Measurements from ENCODE around the gene TRIOBP.

Gene TRIOBP

DNA sequence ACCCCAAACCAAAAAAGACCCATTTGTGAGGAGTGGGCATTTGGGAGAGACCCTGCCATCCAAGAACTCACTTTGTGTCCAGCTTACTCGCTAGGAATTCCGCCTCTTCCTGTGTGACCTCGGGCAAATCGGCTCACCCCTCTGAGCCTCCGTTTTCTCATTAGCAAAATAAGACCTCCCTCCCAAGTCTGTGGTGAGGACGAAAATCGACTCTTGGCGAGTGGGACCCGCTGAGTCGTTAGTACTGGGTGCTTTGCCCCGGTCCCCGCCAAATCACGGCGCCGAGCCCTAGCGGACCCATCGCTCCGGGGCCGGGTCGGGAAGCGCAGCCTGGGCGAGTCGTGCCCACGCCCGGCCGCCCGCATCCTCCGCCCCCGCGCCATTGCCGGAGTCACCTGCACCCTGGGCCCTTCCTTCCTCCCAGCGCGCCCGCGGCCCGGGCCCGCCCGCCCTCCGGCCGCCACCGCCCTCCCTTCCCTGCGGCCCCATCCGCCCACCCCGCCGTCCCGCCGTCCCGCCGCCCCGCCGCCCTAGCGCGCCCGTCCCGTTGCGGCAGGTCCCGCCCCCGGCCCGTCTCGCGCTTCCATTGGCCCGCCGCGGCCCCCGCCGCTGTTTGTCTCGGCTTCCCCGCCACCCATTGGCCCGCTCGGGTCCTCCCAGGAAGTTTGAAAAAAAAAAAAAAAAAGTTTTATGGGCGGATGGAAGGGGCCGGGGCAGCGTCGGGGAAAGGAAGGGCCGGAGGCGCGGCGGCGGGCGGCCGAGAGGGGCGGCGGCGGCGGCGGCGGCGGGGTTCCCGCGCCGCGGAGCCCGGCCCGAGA lies 48.9 kb downstream of the TRIOBP start:
- DNase-seq (ENCODE audit: low spot score in 2 of 2) (peak; percentile 72 to 88), ATAC-seq (peak; percentile 92)
- no peaks in the 10 kb centered on the region for H3K9me3 Mint-ChIP-seq
- H3K4me3 Mint-ChIP-seq: peak overlapping the region; percentile 81
- peaks cover 37% of the 10 kb centered on the region for H3K4me1 Mint-ChIP-seq
- peak overlapping the region; percentile 84 for H3K27ac Mint-ChIP-seq
- H3K36me3 Mint-ChIP-seq: peaks cover 11% of the 10 kb centered on the region

DNA sequence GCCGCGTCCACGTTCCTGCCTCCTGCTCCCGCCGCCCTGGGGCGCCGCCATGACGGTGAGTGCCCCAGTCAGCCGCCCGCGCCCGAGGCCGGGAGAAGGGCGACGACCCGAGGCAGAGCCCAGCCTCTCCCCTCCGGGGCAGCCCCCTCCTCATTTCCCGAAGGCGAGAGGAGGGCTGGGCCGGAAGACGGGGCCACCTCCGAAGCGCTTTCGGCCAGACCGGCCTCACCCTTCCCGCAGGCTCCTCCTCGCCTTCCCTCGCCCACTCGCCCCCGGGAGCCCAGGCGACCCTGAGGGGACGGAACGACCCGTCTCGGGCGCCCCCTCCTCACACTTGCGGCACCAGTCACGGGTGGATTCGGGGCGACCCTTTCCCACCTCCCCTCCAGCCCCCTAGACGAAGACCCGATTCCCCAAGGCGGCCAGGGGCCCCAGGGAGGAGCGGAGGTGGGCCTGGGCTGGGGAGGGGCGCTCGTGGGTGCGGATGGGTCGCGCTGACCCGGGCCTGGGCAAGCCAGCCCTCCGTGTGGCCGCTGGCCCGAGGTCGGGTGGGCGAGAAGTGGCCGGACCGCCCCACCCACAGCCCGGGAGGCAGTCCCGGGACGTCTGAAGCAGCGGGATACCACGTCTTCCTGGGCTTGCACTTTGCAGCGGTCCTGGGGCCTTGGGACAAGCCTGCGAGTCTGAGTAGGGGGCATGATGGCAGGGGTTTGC lies 49.7 kb downstream of the TRIOBP start:
- DNase-seq (ENCODE audit: low spot score in 2 of 2): peak; percentile 28 to 76
- H3K27ac Mint-ChIP-seq: peak overlapping the region; percentile 84
- peaks cover 11% of the 10 kb centered on the region for H3K36me3 Mint-ChIP-seq
- H3K9me3 Mint-ChIP-seq: no peaks in the 10 kb centered on the region
- H3K4me3 Mint-ChIP-seq: peak overlapping the region; percentile 81
- peak; percentile 57 for ATAC-seq
- H3K4me1 Mint-ChIP-seq: peaks cover 41% of the 10 kb centered on the region

DNA sequence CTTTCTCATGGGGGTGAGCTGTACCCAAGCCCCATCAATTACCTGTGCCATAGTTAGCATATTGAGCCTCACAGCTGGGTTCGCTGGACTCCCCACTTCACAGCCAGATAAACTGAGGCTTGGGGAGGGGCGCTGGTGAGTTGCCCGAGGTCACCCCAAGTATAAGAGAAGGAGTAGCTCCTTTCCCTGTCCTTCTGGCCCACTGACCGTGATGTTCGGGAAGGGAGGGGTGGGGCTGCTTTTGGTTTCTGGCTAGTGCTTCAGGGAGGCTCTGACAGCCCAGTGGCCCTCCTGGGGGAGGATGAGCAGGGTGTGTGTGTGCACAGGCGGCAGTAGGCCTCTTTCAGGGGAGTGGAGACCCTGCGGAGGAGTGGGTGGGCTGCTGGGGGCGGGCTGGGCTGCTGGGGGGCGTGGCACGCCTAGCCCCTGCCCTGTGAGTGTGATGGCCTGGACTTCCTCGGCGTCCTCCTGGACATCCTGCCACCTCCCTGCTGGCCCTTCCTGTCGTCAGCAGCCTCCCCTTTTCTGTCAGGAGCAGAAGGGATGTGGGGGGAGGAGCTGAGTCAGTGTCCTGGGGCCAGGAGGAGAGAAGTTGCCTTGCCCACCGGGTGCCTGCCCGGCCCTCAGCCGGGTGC lies 50.3 kb downstream of the TRIOBP start:
- DNase-seq (ENCODE audit: low spot score in 2 of 2): peak in 1 of 2 donors; percentile 55
- peaks cover 41% of the 10 kb centered on the region for H3K4me1 Mint-ChIP-seq
- peak overlapping the region; percentile 81 for H3K4me3 Mint-ChIP-seq

DNA sequence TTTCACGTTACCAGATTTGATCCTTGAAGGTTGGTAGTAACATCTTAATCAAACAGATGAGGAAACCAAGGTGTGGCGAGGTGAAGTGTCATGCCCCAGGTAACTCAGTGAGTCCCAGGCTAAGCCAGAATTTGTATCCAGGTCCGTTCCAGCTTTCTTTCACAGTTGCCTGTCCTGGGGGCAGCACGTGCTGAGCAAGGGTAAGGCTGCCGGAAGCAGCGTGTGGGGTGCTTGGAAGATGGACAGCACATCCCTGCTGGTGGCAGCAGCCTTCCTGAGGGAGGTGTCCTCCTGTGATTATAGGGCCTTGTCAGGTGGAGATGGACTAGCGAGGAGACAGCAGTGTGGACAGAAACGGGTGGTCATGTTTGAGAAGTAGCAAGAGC lies 50.9 kb downstream of the TRIOBP start:
- no peak overlapping the region for H3K27ac Mint-ChIP-seq
- H3K36me3 Mint-ChIP-seq: peaks cover 11% of the 10 kb centered on the region
- H3K9me3 Mint-ChIP-seq: no peaks in the 10 kb centered on the region
- no peak for DNase-seq (ENCODE audit: low spot score in 2 of 2)
- H3K4me1 Mint-ChIP-seq: peaks cover 41% of the 10 kb centered on the region
- H3K4me3 Mint-ChIP-seq: peak overlapping the region; percentile 81
- ATAC-seq: no peak

More for the DNA sequence above, 50.3 kb downstream of the TRIOBP start:
- Mint-ChIP-seq H3K27ac (peak overlapping the region; percentile 84), H3K9me3 (no peaks in the 10 kb centered on the region), H3K36me3 (peaks cover 11% of the 10 kb centered on the region)
- no peak for ATAC-seq

DNA sequence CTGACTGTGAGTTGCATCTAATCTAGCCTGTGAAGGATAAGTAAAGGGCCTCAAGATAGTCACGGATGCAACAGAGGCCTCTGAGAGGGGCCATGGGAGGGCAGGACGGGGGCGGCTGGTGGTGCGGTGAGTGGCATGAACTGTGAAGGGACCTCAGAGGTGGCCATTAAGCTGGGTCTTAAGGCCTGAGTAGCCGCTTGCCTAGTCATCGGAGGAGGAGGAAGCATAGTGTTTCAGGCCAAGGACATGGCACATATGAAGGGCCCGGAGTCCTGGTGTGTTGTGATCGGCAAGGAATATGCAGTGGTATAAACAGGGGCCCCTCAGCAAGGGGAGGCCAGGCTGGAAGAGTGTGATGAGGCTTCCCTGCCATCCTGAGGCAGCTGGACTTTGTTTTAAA lies 51.8 kb downstream of the TRIOBP start:
- no peak overlapping the region for H3K4me3 Mint-ChIP-seq
- peaks cover 7% of the 10 kb centered on the region for H3K36me3 Mint-ChIP-seq
- ATAC-seq (no peak), DNase-seq (ENCODE audit: low spot score in 2 of 2) (no peak)
- no peaks in the 10 kb centered on the region for H3K9me3 Mint-ChIP-seq
- H3K27ac Mint-ChIP-seq: peak overlapping the region; percentile 50
- H3K4me1 Mint-ChIP-seq: peaks cover 37% of the 10 kb centered on the region

DNA sequence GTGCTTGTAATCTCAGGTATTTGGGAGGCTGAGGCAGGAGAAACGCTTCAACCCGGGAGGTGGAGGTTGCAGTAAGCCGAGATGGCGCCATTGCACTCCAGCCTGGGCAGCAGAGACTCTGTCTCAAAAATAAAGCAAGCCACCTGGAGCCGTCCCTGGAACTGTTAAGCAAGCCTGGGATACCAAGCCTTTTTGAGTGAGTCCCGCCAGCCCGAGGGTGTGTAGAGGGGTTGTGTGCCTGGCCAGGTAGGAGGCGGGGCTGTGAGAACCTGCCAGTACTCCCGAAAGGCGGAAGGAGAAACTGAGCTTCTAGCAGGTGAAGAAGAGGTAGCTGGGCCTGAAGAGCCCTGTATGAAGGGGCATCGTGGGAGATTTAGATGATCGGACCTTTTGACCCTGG lies 52.4 kb downstream of the TRIOBP start:
- no peaks in the 10 kb centered on the region for H3K9me3 Mint-ChIP-seq

DNA sequence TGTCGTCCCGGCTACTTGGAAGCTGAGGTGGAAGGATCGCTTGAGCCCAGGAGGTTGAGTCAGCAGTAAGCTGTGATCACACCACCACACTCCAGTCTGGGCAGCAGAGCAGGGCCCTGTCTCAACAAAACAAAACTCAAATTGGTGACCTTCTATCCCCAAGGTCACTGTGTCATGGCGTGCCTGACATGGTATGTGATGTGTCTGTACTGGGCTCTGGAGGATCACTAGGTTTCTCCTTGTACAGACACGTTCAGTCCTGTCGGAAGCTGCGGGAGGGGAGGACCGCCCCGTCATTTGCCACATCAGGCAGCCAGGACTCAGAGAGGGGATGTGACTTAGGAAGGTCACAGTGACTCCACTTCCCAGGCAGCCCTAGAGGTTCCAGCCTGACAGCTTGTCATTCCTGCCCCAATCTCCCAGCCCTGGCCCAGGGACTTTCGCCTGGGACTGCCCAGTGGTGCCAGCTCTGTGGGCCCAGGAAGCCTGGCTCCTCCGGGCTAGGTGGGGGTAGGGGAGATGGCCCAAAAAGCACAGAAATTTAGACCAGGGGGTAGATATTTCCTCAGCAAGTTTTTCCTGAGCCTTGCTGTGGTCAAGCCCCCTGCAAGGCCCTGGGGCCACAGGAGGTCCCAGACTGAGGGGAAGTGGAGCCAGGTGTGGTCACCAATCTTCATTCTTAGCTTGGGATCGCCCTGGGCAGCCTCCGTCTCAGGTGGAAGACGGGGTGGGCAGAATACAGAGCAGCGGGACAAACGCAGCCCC lies 53.2 kb downstream of the TRIOBP start:
- ATAC-seq: no peak
- H3K9me3 Mint-ChIP-seq: no peaks in the 10 kb centered on the region
- no peak overlapping the region for H3K4me3 Mint-ChIP-seq
- no peak overlapping the region for H3K27ac Mint-ChIP-seq
- H3K36me3 Mint-ChIP-seq: peaks cover 13% of the 10 kb centered on the region
- no peak for DNase-seq (ENCODE audit: low spot score in 2 of 2)
- peaks cover 35% of the 10 kb centered on the region for H3K4me1 Mint-ChIP-seq

More for the DNA sequence above, 52.4 kb downstream of the TRIOBP start:
- Mint-ChIP-seq H3K27ac (peak overlapping the region; percentile 50), H3K36me3 (peaks cover 6% of the 10 kb centered on the region), H3K4me3 (no peak overlapping the region), H3K4me1 (peaks cover 37% of the 10 kb centered on the region)
- ATAC-seq (no peak), DNase-seq (ENCODE audit: low spot score in 2 of 2) (no peak)

DNA sequence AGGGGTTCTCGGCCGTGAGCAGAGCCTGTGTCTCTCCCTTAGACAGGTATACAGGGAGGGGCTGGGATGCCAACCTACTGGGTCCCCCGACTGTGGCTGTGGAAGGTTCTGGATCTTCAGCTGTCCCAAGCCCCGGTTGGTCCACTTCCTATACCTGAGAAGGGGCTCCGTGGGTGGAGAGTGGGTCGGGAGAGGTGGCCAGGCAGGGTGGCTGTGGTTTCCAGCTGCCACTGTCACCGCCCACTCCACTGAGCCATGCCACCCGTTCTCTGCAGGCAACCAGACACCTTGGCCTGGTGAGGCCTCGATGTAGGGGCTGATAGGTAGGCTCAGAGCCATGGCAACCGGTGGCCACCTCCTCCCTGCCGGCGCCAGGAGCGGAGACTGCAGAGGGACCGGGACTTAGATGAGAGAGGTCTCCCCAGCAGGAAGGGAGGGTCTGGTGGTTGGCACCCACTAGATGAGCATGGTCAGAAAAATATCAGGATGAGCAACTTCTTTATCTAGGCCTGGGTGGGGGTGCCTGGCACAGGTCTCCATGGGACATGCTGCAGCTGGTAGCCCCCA lies 53.8 kb downstream of the TRIOBP start:
- Mint-ChIP-seq H3K4me1 (peaks cover 29% of the 10 kb centered on the region), H3K9me3 (no peaks in the 10 kb centered on the region), H3K27ac (peak overlapping the region; percentile 84), H3K36me3 (peaks cover 20% of the 10 kb centered on the region), H3K4me3 (no peak overlapping the region)
- DNase-seq (ENCODE audit: low spot score in 2 of 2): no peak
- no peak for ATAC-seq

DNA sequence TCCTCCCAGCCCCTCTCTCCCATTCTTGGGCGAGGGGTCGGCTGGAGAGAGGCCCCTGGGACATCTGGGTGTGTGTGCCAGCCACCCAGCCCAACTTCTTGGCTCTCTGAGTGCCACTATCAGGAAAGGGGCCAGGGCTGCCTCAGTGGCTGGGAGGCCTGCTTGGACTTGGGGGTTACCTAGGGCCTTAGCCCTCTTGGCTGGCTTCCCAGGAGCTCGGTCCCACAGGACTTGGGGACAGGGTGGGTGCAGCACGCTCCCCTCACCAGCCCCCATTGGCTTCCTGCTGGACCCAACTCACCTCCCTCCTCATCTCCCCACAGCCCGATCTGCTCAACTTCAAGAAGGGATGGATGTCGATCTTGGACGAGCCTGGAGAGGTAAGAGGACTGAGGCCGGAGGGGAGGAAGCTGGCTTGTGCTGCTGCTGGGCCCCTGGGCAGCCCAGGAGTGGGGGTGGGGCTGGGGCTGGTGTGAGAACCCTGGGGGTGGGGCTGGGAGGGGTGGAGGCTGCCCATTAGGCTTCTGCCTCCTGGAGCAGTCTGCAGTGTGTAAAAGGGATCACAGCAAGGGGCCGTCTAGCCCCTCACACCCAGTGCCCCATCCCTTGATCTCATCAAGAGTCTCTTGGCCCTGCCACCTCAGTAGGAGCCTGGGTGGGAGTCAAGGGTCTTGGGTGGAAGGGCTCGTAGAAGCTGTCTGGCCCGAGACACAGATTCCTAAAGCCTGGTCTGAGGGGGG lies 54.8 kb downstream of the TRIOBP start:
- DNase-seq (ENCODE audit: low spot score in 2 of 2): no peak
- Mint-ChIP-seq H3K4me3 (no peak overlapping the region), H3K9me3 (no peaks in the 10 kb centered on the region), H3K27ac (peak overlapping the region; percentile 84), H3K36me3 (peaks cover 25% of the 10 kb centered on the region), H3K4me1 (peaks cover 29% of the 10 kb centered on the region)
- ATAC-seq: no peak

DNA sequence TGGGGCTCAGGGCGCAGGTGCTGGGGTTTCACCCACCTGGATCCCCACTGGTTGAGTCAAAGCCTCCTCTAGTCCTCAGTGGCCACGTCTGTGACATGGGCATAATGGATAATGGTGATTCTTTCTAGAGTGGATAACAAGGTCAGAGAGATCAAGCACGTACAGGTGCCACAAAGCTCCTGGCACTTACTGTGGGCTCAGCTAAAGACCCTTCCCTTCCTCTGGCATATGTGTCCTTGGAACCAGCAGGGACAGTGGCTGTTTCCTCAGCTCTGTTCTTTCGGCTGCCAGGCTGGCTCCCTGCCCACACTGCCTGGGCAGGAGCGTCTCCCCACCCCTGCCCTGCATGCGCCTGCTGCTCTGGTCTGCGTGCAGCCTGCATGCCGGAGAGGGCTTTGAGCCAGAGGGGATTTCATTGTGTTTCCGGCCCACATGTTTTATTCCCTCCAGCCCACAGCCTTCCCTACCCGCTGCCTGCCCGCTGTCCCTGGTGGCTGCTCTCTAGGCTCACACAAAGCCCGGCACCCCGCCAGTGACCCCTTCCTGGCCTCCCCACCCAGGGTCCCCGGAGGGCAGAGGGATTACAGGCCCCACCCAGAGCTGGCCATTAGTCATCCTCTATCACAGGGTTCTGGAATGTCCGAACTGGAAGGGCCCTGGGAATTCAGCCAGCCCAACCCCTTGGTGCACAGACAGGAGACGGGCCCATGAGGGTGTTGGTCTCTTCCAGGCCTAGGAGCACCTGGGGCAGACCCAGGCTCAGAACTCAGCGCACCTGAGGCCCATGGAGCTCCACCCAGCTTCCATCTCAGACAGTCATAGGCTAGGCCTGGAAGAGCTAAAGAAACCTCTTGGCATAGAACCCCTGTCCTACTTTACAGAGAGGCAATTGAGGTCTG lies 55.6 kb downstream of the TRIOBP start:
- no peak for ATAC-seq
- H3K4me3 Mint-ChIP-seq: no peak overlapping the region
- H3K27ac Mint-ChIP-seq: no peak overlapping the region
- no peak for DNase-seq (ENCODE audit: low spot score in 2 of 2)
- H3K9me3 Mint-ChIP-seq: no peaks in the 10 kb centered on the region
- H3K4me1 Mint-ChIP-seq: peaks cover 23% of the 10 kb centered on the region
- peaks cover 31% of the 10 kb centered on the region for H3K36me3 Mint-ChIP-seq

DNA sequence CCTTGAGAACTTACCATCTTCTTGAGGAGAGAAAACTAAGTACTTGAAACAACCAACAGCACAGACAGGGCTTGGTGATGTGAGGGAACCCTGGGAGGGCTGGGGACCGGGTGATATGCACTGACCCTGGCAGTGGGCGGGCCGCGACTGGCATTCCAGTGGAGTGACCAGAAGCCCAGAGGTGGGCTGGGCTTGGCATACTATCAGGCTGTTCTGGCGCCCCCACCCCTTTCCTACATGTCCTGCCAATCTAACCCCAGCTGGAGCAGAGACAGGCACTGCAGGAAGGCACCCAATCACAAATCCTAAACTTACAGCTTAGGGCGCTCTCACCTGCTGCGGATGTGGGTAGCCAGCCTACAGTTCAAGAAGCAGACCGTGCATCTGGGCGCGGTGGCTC lies 56.9 kb downstream of the TRIOBP start:
- no peaks in the 10 kb centered on the region for H3K9me3 Mint-ChIP-seq
- H3K4me3 Mint-ChIP-seq: no peak overlapping the region
- peaks cover 12% of the 10 kb centered on the region for H3K4me1 Mint-ChIP-seq
- H3K36me3 Mint-ChIP-seq: peaks cover 37% of the 10 kb centered on the region
- ATAC-seq: no peak
- DNase-seq (ENCODE audit: low spot score in 2 of 2): no peak
- no peak overlapping the region for H3K27ac Mint-ChIP-seq

DNA sequence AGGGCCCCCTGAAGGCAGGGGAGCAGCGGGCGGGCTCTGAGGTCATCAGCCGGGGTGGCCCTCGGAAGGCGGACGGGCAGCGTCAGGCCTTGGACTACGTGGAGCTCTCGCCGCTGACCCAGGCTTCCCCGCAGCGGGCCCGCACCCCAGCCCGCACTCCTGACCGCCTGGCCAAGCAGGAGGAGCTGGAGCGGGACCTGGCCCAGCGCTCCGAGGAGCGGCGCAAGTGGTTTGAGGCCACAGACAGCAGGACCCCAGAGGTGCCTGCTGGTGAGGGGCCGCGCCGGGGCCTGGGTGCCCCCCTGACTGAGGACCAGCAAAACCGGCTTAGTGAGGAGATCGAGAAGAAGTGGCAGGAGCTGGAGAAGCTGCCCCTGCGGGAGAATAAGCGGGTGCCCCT lies 60.8 kb downstream of the TRIOBP start:
- ATAC-seq: no peak
- Mint-ChIP-seq H3K4me3 (no peak overlapping the region), H3K36me3 (peaks cover 61% of the 10 kb centered on the region), H3K9me3 (no peaks in the 10 kb centered on the region), H3K27ac (no peak overlapping the region), H3K4me1 (no peaks in the 10 kb centered on the region)
- no peak for DNase-seq (ENCODE audit: low spot score in 2 of 2)

DNA sequence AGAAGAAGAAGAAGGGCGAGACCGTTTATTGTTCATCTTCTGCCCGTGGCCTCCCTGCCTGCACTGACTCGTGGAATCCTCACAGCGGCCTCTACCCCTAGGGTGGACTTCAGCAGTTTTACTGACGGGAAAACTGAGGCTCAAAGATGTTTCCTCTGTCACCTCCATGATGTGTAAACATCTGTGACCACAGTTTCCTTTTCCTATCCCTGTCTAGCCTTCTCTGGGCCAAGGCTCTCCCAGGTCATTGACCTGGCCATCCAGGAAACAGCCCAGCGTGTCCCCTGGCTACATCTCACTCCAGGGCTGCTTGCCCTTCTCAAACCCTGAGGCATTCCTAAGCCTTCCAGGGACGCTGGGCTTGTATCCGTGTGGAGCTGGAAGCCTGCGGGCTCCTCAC lies 61.8 kb downstream of the TRIOBP start:
- H3K36me3 Mint-ChIP-seq: peaks cover 61% of the 10 kb centered on the region

More for the DNA sequence above, 61.8 kb downstream of the TRIOBP start:
- H3K9me3 Mint-ChIP-seq: no peaks in the 10 kb centered on the region
- H3K27ac Mint-ChIP-seq: peak overlapping the region; percentile 20
- ATAC-seq (no peak), DNase-seq (ENCODE audit: low spot score in 2 of 2) (no peak)
- no peaks in the 10 kb centered on the region for H3K4me1 Mint-ChIP-seq
- no peak overlapping the region for H3K4me3 Mint-ChIP-seq

Data from stimulated activated effector memory CD8-positive, alpha-beta T cell treated with anti-CD3 and anti-CD28 coated beads, Interleukin-12 subunit alpha, Interleukin-12 subunit beta, amount 100 ng/mL, for 72 hours (primary cell).